HG03469 (cell line): ENCODE data around the gene NME7.
"Not testable (repeated sequence)": the region's sequence is repeated elsewhere in the genome, so short reads cannot be mapped to it uniquely, and the experiment has no call there.

Experiments
- ATAC-seq: cut with Tn5 transposase; IDR thresholded peaks from one replicate; pipeline ENCODE4 v1.9.1; 2021; ENCODE audit warnings: mild to moderate bottlenecking, moderate library complexity, moderate number of reproducible peaks; ENCODE audit not compliant: unreplicated experiment

The NME7 gene

DNA sequence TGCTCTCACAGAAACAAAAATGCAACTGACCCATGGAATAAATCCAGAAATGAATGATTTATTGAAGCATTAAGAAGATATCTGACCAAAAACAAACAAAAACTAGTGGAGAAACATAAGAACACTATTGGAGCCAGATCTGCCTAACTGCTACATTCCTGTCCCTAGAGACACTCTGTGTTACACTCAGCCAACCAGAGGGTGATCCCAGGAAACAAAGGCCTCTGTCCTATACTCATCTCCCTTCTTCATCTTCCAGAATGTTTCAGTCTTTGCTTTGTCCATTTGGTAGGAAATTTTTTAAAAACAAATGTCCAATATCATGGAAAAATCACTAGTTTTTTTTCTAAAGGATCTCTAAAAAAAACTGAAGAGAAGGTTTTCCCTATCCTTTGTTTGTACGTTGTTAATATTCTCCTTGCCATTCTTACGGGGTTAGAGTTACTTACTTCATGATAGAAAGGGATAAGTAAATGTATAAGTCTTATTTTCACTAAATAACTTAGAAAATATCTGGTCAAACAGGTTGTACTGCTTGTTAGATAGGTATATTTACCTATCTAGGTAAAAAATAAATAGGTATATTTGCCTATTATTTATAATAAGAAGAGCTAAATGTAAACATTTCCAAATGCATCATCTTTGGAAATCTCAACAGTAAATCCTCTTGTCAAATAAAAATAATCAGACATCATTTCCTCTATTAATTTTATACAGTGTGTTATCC, 59.1 kb downstream of the NME7 start:
- ATAC-seq, result no peak

DNA sequence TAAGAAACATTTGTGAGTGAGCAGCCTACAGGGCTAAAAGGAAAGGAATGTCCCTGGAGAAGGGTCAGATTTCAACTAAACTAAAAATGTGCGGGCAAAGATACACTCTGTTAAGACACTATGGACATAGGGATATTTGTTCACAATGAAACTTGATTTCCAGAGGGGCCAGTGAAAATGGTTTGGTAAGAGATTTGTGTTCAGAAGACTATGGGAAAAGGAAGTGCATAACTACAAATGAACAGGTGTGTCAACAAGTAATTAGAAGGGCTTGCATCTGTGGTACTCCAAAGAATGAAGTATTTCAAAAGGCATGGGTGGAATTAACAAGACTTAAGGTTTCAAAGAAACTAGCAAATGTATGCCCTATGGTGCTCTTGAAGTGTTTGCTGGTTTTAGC, 60.4 kb downstream of the NME7 start:
- ATAC-seq, result no peak

DNA sequence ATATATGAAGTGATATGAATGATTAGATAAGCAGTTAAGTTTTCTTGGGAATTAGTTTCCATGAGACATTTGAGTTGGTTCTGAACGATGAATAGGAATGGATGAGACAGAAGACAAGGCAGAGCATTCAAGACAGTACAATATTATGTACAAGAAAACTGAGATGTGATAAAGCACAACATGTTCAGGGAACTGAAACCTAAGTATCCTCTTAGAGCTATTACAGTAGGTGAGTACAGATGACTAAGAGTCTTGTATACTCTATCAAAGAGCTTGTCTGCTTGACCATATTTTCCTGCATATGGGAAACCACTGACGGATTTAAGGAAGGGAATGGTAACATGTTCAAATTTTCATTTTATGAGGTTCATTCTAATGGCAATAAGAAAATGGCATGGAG, 61.6 kb downstream of the NME7 start:
- no peak for ATAC-seq

DNA sequence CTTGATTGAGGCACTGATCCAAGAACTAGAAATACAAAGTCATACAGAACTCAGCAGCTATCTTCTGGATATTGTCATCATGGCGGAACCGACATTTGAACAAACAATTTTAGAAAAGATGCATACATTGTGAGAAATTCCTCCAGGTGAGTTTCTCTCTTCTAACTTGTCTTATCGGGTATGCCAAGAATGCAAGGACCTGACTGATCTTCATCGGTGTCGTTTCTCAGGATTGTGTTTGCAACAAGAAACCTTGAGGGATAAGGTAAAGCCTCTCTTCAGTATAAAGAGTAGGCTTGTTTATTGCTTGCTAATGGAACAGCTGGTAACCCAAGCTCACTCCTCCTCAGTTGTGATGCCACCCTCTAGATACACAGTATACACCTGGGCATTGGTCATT, 62.2 kb downstream of the NME7 start:
- no peak for ATAC-seq

DNA sequence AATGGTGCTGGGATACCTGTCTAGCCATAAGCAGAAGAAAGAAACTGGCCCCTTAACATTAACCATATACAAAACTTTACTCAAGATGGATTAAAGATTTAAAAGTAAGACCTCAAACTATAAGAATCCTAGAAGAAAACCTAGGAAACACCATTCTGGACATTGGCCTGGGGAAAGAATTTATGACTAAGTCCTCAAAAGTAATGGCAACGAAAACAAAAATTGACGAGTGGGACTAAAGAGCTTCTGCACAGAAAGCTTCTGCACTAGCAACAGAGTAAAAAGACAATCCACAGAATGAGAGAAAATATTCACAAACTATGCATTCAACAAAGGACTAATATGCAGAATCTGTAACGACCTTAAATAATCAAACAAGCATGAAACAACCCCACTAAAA, 66.7 kb downstream of the NME7 start:
- ATAC-seq, result no peak

DNA sequence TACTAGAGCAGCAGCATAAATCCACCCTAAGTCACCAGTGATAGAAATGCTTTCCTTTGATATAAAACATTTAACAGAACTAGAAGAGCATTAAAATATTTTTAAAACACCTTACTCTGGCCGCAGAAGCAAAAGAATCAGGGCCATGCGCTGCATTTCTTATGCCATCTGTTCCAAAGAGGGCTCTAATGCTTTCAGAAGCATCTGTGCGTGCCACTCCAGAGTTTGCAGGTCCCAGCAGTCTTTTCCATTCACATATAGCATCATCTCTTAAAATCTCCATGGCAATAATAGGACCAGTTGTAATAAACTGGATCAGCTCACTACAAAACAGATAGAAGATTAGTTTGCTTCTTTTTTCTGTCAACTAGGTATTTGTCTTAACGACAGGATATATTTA, 69.2 kb downstream of the NME7 start:
- no peak for ATAC-seq

DNA sequence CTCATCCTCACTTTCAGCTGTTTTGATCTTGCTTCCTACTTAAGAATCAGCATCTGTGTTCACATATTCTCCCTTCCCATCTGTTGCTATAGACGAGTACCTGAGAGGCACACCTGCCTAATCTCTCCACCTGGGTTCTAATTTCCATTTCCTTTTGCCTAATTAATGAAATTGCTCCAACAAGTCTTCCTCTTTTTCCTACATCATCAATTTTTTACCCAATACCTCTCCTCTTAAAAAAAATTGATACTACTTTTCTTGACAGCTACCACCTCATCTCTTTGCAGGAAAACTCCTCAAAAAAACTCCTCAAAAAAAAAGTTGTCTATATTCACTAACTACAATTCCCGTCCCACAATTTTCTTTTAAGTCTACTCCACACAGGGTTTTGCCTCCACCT, 71.8 kb downstream of the NME7 start:
- no peak for ATAC-seq

DNA sequence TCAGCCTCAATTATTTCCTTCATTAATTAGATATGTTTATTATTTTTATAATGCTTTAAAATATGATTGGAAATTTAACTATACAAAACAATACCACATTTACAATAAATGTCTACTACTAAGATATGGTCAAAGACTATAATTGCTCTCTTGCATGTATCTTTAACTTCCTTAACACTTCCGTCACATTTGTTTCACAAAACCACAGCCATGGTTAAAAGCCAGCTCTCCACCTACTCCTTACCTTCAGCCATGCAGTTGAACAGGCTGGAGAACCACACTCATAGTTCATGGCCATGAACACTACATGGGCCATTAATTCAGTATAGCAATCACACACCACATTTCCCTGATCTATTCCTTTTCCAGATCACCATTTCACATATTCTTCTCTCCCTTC, 72.2 kb downstream of the NME7 start:
- no peak for ATAC-seq

DNA sequence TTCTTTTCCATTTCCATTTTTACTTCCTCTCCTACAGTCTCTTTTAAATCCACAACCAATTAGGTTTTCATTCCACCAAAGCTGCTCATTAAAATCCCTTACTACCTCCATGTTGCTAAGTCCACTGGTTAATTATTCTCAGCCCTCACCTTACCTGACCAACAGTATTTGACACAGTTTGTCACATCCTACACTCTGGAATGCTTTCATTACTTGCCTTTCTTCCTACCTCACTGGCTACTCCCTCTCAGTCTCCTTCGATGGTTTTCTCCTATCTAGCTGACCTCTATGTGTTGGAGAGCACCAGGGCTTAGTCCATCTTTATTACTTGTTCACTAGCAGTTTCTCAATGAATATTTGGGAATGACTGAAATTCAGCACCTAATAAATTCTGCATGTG, 78.6 kb downstream of the NME7 start:
- ATAC-seq, result no peak

DNA sequence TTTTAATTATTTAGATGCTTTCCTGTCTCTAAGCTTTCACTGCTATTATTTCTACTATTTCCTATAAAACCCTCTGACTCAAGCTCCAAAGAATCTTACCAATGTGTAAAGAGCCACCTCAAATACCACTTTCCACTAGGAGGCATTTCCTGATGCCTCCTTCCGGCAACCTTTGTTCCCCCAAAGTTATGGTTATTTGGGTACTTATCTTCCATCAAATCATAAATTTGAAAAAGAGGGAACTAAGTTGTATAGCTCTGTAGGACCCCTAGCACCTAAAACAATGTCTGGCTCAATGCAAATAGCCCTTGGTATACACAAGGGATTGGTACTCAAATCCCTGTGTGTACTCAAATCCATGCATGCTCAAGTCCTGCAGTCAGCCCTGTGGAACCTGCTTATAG, 79.6 kb downstream of the NME7 start:
- no peak for ATAC-seq

DNA sequence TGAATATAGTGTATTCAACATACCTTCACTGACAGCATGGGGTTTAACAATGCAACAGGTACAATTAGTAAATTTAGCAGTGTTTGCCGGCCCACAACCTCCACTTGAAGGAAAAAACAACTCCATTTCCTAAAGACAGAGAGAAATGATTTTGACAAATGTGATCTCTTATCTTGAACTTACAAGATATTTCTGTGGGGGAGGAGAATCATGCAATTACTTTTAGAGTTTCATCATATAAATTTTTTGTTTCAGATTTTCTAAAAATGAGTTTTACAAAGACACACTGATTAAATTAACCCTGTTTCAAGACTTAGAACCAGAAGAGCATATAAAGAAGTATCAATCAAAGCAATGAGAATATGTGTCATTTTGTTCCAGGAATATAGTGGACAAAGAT, 80.3 kb downstream of the NME7 start:
- ATAC-seq, result no peak

DNA sequence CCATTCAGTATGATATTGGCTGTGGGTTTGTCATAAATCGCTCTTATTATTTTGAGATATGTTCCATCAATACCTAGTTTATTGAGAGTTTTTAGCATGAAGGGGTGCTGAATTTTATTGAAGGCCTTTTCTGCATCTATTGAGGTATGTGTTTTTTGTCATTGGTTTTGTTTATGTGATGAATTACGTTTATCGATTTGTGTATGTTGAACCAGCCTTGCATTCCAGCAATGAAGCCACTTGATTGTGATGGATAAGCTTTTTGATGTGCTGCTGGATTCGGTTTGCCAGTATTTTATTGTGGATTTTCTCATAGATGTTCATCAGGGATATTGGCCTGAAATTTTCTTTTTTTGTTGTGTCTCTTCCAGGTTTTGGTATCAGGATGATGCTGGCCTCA, 86.0 kb downstream of the NME7 start:
- ATAC-seq, result not testable (repeated sequence)

DNA sequence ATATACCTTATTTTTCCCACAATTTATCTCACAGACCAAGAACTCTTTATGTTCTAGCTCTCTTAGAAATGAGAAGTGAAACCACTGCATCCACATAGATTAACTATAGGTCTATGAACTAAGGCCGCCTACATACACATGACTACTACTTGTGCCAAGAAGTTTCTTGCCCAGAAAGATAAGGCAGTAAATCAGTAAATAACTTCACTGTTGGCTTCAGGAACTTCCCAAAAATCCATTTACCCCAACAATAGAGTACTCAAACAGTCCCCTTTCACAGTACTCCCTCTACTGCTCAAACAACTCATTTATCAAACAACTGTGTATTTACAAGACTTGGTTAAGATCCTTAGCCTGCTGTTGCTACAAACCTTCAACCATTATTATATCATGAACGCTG, 96.5 kb downstream of the NME7 start:
- ATAC-seq, result peak; percentile 48

DNA sequence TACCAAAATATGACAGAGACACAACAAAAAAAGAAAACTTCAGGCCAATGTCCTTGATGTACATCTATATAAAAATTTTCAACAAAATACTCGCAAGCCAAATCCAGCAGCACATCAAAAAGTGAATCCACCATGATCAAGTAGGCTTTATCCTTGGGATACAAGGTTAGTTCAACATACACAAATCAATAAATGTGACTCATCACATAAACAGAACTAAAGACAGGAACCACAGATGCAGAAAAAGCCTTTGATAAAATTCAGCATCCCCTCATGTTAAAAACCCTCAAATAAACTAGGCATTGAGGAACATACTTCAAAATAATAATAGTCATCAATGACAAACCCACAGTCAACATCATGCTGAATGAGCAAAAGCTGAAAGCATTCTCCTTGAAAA, 101.5 kb downstream of the NME7 start:
- ATAC-seq, result no peak

DNA sequence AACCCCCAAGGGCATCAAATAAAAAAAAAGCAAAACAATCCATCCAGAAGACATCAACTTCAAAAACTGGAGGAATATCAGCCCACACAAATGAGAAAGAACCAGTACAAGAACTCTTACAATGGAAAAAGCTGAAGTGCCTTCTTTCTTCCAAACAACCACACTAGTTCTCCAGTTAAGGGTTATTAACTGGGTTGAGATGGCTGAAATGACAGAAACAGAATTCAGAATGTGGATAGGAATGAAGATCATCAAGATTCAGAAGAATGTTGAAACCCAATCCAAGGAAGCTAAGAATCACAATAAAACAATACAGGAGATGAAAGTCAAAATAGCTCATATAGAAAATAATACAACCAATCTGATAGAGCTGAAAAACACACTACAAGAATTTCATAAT, 104.5 kb downstream of the NME7 start:
- no peak for ATAC-seq

DNA sequence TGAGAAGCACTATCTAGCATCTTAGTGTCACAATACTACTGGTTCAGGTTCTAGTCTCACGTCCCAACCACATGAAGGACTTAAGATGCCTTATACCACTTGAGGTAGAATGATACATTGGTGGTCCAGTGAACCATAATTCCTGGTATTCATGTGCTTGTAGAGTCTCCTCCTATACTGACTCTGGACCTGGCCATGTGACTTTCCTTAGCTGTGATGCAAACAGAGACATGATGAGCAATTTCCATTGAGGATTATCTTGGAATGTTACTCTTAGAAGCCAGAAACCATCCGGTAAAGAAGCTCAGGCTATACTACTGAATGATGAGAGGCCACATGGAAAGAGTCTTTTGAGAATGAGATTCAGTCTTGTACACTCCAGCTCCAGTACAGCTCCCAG, 105.7 kb downstream of the NME7 start:
- no peak for ATAC-seq

DNA sequence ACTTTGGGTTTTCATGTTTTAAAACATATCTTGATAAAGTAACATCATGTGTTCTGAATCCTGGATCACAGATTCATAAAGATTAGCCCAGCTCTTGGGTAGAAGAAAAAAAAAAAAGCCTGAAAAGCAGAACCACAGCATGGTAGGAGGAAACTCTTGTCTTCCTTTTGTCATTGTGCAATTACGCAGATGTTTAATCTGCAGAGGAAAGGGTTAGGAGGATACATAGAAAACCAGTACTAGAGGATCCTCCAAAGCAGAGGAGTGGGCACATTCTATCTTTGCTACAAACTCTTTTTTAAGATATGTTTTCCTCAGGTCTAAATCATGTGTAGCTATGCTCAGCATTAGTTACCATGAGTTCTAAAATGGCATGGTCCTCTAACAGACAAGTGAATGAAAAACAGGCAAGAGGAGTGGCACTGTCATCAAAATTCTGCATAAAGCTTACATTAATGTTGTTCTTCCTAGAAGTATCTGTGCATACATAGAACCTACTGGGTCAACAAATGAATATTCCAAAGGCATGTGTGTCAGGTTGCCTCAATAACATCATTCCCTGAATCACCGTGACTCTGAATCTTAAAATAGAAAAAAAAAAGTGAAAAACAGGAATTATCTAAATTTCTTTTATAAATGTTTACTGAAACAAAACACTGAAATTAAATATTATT, 107.0 kb downstream of the NME7 start:
- no peak for ATAC-seq

DNA sequence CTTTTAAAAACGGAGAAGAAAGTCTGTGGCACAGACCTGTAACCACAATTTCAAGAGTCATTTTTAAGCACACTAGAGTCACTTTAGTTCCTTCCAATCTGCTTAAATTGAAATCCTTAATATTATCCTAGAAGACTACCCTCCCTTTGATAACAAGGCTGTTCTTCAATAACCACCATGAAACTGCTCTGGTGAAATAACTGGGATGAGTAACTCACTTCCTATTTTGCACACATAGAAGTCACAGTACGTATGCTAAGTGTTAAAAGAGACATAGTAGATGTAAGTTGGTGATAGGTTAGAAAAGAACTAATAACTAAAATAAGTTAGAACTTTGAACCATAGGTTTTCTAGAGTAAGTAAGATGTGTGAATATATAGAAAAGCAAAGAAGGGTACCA, 107.8 kb downstream of the NME7 start:
- no peak for ATAC-seq

DNA sequence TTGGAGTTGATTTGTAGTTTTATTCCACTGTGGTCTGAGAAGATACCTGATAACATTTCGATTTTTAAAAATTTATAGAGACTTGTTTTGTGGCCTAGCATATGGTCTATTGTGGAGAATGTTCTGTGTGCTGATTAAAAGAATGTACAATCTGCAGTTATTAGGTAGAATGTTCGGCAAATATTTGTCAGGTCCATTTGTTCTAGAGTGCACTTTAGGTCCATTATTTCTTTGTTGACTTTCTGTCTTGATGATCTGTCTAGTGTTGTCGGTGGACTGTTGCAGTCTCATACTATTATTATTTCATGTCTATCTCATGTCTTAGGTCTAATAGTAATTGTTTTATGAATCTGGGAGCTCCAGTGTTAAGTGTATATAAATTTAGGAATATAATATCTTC, 116.8 kb downstream of the NME7 start:
- no peak for ATAC-seq

DNA sequence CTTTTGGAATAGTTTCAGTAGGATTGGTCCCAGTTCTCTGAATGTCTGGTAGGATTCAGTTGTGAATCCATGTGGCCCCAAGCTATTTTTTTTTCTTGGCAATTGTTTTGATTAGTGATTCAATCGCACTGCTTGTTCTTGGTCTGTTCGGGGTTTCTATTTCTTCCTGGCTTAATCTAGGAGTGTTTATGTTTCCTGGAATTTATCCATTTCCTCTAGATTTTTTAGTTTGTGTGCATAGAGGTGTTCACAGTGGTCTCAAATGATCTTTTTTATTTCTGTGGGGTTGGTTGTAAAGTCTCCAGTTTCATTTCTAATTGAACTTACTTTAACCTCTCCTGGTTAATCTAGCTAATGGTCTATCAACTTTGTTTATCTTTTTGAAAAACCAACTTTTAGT, 117.6 kb downstream of the NME7 start:
- ATAC-seq, result no peak

DNA sequence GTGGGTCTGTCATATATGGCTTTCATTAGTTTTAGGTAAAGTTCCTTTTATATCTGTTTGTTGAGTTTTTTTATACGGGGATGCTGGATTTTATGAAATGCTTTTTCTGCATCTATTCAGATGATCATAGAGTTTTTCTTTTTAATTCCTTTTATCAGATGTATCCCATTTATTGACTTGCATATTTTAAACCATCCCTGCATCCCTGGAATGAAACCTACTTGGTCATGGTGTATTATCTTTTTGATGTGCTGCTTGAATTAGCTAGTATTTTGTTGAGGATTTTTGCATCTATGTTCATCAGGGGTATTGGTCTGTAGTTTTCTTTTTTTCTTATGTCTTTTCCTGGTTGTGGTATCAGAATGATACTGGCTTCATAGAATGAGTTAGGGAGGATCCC, 118.0 kb downstream of the NME7 start:
- ATAC-seq, result no peak

DNA sequence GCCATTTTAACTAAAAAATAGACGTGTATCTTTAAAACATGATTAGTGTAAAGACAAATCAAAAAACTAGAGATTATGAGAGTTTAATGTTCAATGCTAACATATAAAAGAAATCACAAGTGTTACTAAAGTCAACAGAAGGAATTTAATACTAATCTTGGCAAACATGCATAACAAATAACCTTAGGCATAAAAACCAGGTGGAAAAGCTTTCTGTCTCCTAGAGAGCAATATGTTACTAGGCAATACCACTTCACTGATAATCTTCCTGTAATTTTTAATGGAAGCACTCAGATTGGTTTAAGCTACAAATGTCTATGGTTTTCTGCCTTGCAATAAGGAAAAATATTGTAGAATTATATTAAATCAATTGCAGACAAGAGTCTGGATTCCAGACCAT, 121.9 kb downstream of the NME7 start:
- ATAC-seq, result no peak
